ENCODE results near the gene HLA-B.

DNA sequence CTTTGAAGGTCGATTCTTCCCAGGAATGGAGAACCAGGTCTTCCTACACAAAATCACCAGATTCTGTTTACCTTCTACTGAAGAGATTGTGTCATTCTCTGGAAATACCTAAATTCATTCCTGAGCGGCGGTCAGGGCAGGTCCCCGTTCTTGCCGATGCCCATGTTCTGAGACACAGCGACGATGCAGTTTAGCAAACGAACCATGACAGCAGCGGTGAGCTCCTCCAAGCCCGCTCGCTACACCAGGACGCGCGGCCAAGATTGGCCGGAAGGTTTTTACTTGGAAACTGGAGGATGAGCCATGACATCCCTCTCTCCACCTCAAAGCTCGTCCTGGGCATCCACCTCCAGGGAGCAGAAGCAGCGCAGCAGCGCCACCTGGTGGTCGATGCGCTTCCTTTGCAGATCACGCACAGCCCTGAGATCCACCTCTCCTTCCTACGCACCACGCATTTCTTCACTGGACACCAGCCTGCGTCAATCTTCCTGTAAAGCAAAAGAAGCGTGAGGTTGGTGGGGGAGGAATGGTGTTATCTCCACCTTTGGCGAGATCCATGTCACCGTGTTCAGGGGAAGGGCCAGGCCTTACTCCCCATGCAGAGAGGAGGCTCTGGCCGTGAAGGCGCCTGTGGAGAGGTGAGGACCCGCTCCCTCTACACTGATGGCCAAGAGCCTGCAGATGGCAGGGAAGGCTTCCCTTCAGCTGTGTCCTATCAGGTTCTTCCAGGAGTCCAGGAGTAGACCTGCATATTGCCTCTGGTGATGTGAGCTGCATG is 9.9 kb upstream of the HLA-B start:
- TF ChIP-seq, protein P1, sequence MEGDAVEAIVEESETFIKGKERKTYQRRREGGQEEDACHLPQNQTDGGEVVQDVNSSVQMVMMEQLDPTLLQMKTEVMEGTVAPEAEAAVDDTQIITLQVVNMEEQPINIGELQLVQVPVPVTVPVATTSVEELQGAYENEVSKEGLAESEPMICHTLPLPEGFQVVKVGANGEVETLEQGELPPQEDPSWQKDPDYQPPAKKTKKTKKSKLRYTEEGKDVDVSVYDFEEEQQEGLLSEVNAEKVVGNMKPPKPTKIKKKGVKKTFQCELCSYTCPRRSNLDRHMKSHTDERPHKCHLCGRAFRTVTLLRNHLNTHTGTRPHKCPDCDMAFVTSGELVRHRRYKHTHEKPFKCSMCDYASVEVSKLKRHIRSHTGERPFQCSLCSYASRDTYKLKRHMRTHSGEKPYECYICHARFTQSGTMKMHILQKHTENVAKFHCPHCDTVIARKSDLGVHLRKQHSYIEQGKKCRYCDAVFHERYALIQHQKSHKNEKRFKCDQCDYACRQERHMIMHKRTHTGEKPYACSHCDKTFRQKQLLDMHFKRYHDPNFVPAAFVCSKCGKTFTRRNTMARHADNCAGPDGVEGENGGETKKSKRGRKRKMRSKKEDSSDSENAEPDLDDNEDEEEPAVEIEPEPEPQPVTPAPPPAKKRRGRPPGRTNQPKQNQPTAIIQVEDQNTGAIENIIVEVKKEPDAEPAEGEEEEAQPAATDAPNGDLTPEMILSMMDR (IDR thresholded peaks at IDR 0.05) = peak in 6 of 7 experiments; percentile 78 to 98 (median 93)
- TF ChIP-seq POLR2A (IDR thresholded peaks at IDR 0.05) = no peak
- peak in 2 of 3 donors; percentile 70 to 78 for TF ChIP-seq POLR2AphosphoS5 (IDR thresholded peaks at IDR 0.05)
- TF ChIP-seq EP300 (IDR thresholded peaks at IDR 0.05) = no peak

All from stomach (tissue), 4 donors.